Neural progenitor cell (in vitro differentiated cells): ENCODE data around the gene GPATCH1. TPM values are rescaled to one million over a fixed set of nuclear protein-coding genes. Genes with fewer than 3 reads are reported as not detected.
A peak's percentile ranks its signal among the peaks of the same experiment; 100 is the strongest.

Source experiments
- DNase-seq: peaks from one replicate; pipeline ENCODE4 v3.0.0-alpha.2; 2016; ENCODE audit warnings: low spot score
- H2AFZ ChIP-seq: fragments of 200-600 bp; sonication (generic); replicated peaks from 2 replicates; pipeline ENCODE4 v1.6.1; 2016; ENCODE audit warnings: antibody characterized with exemption
- H3F3A ChIP-seq: fragments of 200-600 bp; sonication (generic); 2 replicates; pipeline ENCODE4 v1.6.1; 2016; ENCODE audit warnings: antibody characterized with exemption, low read depth
- H3K27ac ChIP-seq: fragments of 200-600 bp; sonication (generic); 2 replicates; pipeline ENCODE4 v1.5.1; 2016; ENCODE audit warnings: mild to moderate bottlenecking
- H3K27me3 ChIP-seq: fragments of 200-600 bp; sonication (generic); 2 replicates; pipeline ENCODE4 v1.6.1; 2016; ENCODE audit warnings: mild to moderate bottlenecking, moderate library complexity
- H3K36me3 ChIP-seq: fragments of 200-600 bp; sonication (generic); 2 replicates; pipeline ENCODE4 v1.5.1; 2016
- H3K4me1 ChIP-seq: fragments of 200-600 bp; sonication (generic); 2 replicates; pipeline ENCODE4 v1.6.1; 2016; ENCODE audit warnings: mixed run types
- H3K4me2 ChIP-seq: fragments of 200-600 bp; sonication (generic); 2 replicates; pipeline ENCODE4 v1.6.1; 2016
- H3K4me3 ChIP-seq: fragments of 200-600 bp; sonication (generic); 2 replicates; pipeline ENCODE4 v1.5.1; 2016
- H3K79me2 ChIP-seq: fragments of 200-600 bp; sonication (generic); 2 replicates; pipeline ENCODE4 v1.6.1; 2016; ENCODE audit warnings: low read depth
- H3K9ac ChIP-seq: fragments of 200-600 bp; sonication (generic); 2 replicates; pipeline ENCODE4 v1.6.1; 2016
- H3K9me3 ChIP-seq: fragments of 200-600 bp; sonication (generic); 2 replicates; pipeline ENCODE4 v1.5.1; 2016; ENCODE audit warnings: low read depth
- H4K20me1 ChIP-seq: fragments of 200-600 bp; sonication (generic); 2 replicates; pipeline ENCODE4 v1.6.1; 2016; ENCODE audit warnings: low read depth
- H3K27ac Mint-ChIP-seq: 3 replicates; pipeline ENCODE4 v1.8.0; 2021; ENCODE audit warnings: mixed read lengths
- H3K27me3 Mint-ChIP-seq: 2 replicates; pipeline ENCODE4 v1.8.0; 2022; ENCODE audit warnings: low read depth, mild to moderate bottlenecking, inconsistent platforms, moderate library complexity, mixed read lengths; ENCODE audit not compliant: insufficient read depth
- H3K36me3 Mint-ChIP-seq: 3 replicates; pipeline ENCODE4 v1.8.0; 2021; ENCODE audit warnings: mixed read lengths
- H3K4me1 Mint-ChIP-seq: 3 replicates; pipeline ENCODE4 v1.8.0; 2021; ENCODE audit warnings: mixed read lengths
- H3K4me3 Mint-ChIP-seq: 3 replicates; pipeline ENCODE4 v1.8.0; 2021; ENCODE audit warnings: mild to moderate bottlenecking, moderate library complexity, mixed read lengths
- H3K9me3 Mint-ChIP-seq: 3 replicates; pipeline ENCODE4 v1.8.0; 2020; ENCODE audit warnings: mixed read lengths
- EZH2 ChIP-seq: fragments of 200-600 bp; sonication (generic); IDR thresholded peaks from 2 replicates; pipeline ENCODE4 v1.6.1; 2017; ENCODE audit warnings: antibody characterized with exemption, mild to moderate bottlenecking, moderate library complexity
- EZH2phosphoT487 ChIP-seq: fragments of 200-600 bp; sonication (generic); IDR thresholded peaks from 2 replicates; pipeline ENCODE4 v1.6.1; 2017; ENCODE audit warnings: antibody characterized with exemption
- total RNA-seq: library from RNA; depleted of rRNA; stranded (reverse); fragments of >200 nt; gene quantifications from 2 replicates; pipeline ENCODE4 v1.2.3, GENCODE V29; 2015; ENCODE audit warnings: low replicate concordance
- TF ChIP-seq, protein P1 (sequence below): fragments of 200-600 bp; sonication (generic); IDR thresholded peaks from 2 replicates; pipeline ENCODE4 v1.5.1; 2017; ENCODE audit warnings: antibody characterized with exemption, mild to moderate bottlenecking

Gene GPATCH1
- total RNA-seq, 1 donor from 2014 or later = 7.0 TPM

DNA sequence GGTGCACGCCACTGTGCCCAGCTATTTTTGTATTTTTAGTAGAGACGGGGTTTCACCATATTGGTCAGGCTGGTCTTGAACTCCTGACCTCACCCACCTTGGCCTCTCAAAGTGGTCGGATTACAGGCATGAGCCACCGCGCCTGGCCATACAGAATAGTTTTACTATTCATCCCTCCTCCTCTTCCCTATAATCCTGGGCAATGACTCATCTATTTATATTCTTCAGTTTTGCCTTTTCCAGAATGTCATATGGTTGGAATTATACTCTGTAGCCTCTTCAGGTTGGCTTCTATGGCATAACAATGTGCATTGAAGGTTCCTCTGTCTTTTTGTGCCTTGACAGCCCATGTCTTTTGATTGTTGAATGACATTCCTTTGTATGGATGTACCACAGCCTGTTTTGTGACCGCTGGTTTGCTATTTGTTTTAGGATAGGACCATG is 91.0 kb downstream of the GPATCH1 start:
- Histone ChIP-seq H2AFZ (no peak overlapping the region), H3F3A (peaks cover 7% of the 10 kb centered on the region), H3K4me1 (peaks cover 10% of the 10 kb centered on the region), H3K27ac (no peak overlapping the region), H4K20me1 (no peaks in the 10 kb centered on the region), H3K36me3 (no peaks in the 10 kb centered on the region), H3K27me3 (no peaks in the 10 kb centered on the region), H3K4me2 (no peak overlapping the region), H3K9me3 (no peaks in the 10 kb centered on the region), H3K79me2 (peaks cover 9% of the 10 kb centered on the region), H3K9ac (no peak overlapping the region), H3K4me3 (no peak overlapping the region)
- H3K27me3 Mint-ChIP-seq = peaks cover 9% of the 10 kb centered on the region
- H3K36me3 Mint-ChIP-seq = peaks cover 5% of the 10 kb centered on the region
- no peak for TF ChIP-seq EZH2
- TF ChIP-seq, protein P1, sequence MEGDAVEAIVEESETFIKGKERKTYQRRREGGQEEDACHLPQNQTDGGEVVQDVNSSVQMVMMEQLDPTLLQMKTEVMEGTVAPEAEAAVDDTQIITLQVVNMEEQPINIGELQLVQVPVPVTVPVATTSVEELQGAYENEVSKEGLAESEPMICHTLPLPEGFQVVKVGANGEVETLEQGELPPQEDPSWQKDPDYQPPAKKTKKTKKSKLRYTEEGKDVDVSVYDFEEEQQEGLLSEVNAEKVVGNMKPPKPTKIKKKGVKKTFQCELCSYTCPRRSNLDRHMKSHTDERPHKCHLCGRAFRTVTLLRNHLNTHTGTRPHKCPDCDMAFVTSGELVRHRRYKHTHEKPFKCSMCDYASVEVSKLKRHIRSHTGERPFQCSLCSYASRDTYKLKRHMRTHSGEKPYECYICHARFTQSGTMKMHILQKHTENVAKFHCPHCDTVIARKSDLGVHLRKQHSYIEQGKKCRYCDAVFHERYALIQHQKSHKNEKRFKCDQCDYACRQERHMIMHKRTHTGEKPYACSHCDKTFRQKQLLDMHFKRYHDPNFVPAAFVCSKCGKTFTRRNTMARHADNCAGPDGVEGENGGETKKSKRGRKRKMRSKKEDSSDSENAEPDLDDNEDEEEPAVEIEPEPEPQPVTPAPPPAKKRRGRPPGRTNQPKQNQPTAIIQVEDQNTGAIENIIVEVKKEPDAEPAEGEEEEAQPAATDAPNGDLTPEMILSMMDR = no peak
- TF ChIP-seq EZH2phosphoT487 = no peak
- no peak overlapping the region for H3K4me3 Mint-ChIP-seq
- DNase-seq = no peak
- H3K9me3 Mint-ChIP-seq = peaks cover 24% of the 10 kb centered on the region
- H3K4me1 Mint-ChIP-seq = peaks cover 29% of the 10 kb centered on the region
- no peak overlapping the region for H3K27ac Mint-ChIP-seq

DNA sequence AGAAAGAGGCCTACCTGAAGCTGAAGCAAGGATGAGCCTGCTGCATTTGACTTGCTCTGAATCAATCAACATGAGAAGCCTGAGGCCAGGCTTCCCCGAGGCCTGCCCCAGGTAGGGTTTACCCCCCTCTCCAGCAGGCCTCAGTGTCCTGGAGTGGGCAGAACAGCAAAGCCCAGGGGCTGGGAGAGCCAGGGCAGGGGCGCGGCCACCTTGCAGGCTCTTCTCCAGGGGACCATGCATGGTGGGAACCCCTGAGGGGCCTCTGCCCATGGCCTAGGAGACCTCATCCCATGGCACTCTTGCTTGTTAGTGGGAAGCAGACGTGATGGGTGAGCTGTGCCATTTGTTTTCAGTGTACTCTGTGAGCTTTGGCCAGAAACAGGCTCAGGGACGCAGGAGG is 93.2 kb downstream of the GPATCH1 start:
- Histone ChIP-seq H3F3A (peaks cover 20% of the 10 kb centered on the region), H3K4me2 (no peak overlapping the region), H3K9me3 (no peaks in the 10 kb centered on the region), H2AFZ (no peak overlapping the region), H3K9ac (no peak overlapping the region), H3K4me3 (no peak overlapping the region), H3K27ac (no peak overlapping the region), H3K4me1 (peaks cover 14% of the 10 kb centered on the region), H3K36me3 (no peaks in the 10 kb centered on the region), H4K20me1 (no peaks in the 10 kb centered on the region), H3K79me2 (peaks cover 9% of the 10 kb centered on the region), H3K27me3 (peaks cover 12% of the 10 kb centered on the region)
- peaks cover 38% of the 10 kb centered on the region for H3K4me1 Mint-ChIP-seq
- H3K27me3 Mint-ChIP-seq = peaks cover 13% of the 10 kb centered on the region
- DNase-seq = no peak
- peaks cover 3% of the 10 kb centered on the region for H3K36me3 Mint-ChIP-seq
- no peak overlapping the region for H3K4me3 Mint-ChIP-seq
- no peak overlapping the region for H3K27ac Mint-ChIP-seq
- TF ChIP-seq, protein P1 = no peak
- TF ChIP-seq EZH2phosphoT487 = no peak
- H3K9me3 Mint-ChIP-seq = peaks cover 5% of the 10 kb centered on the region

DNA sequence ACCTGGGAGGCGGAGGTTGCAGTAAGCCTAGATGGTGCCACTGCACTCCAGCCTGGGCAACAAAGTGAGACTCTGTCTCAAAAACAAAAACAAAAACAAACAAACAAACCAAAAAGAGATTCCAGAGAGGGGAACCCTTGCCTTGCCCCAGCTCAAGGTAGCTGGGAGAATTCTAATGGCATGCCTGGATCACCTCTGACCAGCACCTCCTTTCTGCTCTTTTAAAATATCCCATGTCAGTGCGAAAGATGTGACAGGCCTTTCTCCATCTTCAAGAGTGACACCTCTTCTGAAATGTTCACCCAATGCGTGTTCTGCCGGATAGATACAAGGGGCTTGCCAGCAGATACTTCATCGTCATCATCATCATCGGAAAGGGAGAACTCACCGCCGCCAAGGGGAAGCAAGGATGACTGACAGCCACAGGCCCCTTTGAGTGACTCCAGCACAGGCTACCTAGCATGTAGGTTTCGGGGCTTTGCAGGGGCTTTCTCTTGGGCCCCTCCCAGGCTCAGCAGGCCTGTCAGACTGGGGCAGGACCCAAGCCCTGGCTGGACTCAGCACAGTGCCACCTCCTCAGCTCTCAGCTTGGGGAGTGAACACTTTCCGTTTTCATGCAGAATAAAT is 94.3 kb downstream of the GPATCH1 start:
- no peak overlapping the region for H3K27ac ChIP-seq

More for the DNA sequence above, 94.3 kb downstream of the GPATCH1 start:
- Histone ChIP-seq H3K4me1 (peaks cover 14% of the 10 kb centered on the region), H3K36me3 (no peaks in the 10 kb centered on the region), H3K79me2 (peaks cover 9% of the 10 kb centered on the region), H3K9me3 (no peaks in the 10 kb centered on the region), H3K4me3 (peak overlapping the region; percentile 76), H3F3A (peaks cover 20% of the 10 kb centered on the region), H4K20me1 (no peaks in the 10 kb centered on the region), H3K27me3 (peaks cover 18% of the 10 kb centered on the region), H2AFZ (no peak overlapping the region), H3K9ac (no peak overlapping the region), H3K4me2 (peak overlapping the region; percentile 90)
- Mint-ChIP-seq H3K36me3 (peaks cover 3% of the 10 kb centered on the region), H3K9me3 (peaks cover 4% of the 10 kb centered on the region), H3K4me3 (peak overlapping the region; percentile 88), H3K27me3 (peaks cover 13% of the 10 kb centered on the region), H3K4me1 (peaks cover 40% of the 10 kb centered on the region), H3K27ac (peak overlapping the region; percentile 66)
- TF ChIP-seq, protein P1 = no peak
- TF ChIP-seq EZH2 (no peak), EZH2phosphoT487 (no peak)
- no peak for DNase-seq
